ENCODE results near the gene TEAD1. TPM values are rescaled to one million over a fixed set of nuclear protein-coding genes. Genes with fewer than 3 reads are reported as not detected.

TEAD1 gene
- total RNA-seq, 1 donor from 2014 or later: 62.5 TPM

DNA sequence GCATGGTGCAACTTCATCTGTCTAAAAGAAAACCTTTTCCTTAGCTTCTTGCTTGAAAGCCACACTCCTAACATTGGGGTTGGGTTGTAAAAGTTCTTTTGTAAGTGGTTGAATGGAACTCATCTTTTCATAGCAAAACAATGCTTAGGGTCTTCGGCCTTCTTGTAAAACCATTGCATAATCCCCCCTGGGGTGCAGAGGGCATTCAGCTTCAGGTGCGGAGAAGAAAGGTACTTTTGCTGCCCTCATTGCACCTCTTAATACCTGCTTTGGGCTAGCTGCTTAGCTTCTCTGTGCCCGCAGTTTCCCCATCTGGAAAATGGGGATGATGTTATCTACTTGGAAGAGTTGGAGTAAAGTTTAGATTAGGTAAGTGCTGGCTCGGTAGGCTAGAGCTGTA, 10.1 kb downstream of the TEAD1 start:
- Mint-ChIP-seq H3K27me3 (ENCODE audit: unreplicated experiment) (peaks cover 2% of the 10 kb centered on the region), H3K27ac (ENCODE audit: unreplicated experiment) (no peak overlapping the region), H3K4me3 (ENCODE audit: unreplicated experiment) (no peak overlapping the region)

DNA sequence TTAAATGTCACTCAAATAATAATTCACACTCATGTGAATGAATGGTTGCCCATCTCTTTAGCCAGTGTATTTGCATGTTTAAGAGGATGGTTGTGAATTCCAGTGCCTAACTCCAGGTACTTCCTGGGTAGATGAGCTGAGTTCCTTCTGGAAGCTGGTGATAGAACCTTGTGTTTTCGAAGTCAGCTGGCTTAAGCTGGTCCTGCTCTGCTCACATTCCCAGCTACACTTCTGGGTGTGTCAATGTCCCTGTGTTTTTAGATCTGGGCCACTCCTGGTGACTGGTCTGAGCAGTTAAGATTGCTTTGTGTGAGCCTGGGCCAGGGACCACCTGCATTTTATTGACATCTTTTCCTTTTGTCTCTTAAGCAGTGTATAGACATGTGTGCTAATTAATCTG, 10.6 kb downstream of the TEAD1 start:
- Mint-ChIP-seq H3K4me3 (ENCODE audit: unreplicated experiment) (no peak overlapping the region), H3K4me1 (ENCODE audit: low read depth, unreplicated experiment) (peaks cover 53% of the 10 kb centered on the region), H3K27ac (ENCODE audit: unreplicated experiment) (no peak overlapping the region), H3K27me3 (ENCODE audit: unreplicated experiment) (peaks cover 2% of the 10 kb centered on the region), H3K9me3 (ENCODE audit: unreplicated experiment) (peaks cover 8% of the 10 kb centered on the region), H3K36me3 (ENCODE audit: unreplicated experiment) (no peaks in the 10 kb centered on the region)
- no peak for DNase-seq
- TF ChIP-seq, protein P1, sequence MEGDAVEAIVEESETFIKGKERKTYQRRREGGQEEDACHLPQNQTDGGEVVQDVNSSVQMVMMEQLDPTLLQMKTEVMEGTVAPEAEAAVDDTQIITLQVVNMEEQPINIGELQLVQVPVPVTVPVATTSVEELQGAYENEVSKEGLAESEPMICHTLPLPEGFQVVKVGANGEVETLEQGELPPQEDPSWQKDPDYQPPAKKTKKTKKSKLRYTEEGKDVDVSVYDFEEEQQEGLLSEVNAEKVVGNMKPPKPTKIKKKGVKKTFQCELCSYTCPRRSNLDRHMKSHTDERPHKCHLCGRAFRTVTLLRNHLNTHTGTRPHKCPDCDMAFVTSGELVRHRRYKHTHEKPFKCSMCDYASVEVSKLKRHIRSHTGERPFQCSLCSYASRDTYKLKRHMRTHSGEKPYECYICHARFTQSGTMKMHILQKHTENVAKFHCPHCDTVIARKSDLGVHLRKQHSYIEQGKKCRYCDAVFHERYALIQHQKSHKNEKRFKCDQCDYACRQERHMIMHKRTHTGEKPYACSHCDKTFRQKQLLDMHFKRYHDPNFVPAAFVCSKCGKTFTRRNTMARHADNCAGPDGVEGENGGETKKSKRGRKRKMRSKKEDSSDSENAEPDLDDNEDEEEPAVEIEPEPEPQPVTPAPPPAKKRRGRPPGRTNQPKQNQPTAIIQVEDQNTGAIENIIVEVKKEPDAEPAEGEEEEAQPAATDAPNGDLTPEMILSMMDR (IDR thresholded peaks at IDR 0.05; ENCODE audit: partially characterized antibody, unreplicated experiment): no peak

More for the DNA sequence above, 10.1 kb downstream of the TEAD1 start:
- TF ChIP-seq, protein P1 (IDR thresholded peaks at IDR 0.05; ENCODE audit: partially characterized antibody, unreplicated experiment): no peak
- H3K4me1 Mint-ChIP-seq (ENCODE audit: low read depth, unreplicated experiment): peaks cover 56% of the 10 kb centered on the region
- H3K36me3 Mint-ChIP-seq (ENCODE audit: unreplicated experiment): no peaks in the 10 kb centered on the region
- DNase-seq: no peak
- peaks cover 8% of the 10 kb centered on the region for H3K9me3 Mint-ChIP-seq (ENCODE audit: unreplicated experiment)

DNA sequence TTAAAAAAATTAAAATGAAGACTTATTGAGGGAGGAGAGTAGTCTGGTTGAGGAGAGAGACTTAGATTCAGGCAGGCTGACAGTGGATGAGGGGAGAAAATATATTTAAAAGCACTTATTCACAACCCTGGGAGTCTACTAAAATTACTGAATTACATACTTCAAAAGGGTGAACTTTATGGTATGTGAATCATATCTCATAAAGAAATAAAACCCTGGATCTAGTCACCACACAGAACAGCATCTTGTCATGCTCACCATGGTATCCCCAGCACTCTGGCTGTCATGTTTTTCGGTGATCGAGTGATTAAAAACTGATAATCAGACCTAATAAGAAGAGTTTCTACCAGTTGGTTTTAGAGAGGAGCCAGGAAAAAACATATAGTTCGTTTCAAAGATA, 11.0 kb downstream of the TEAD1 start:
- no peak overlapping the region for H3K4me3 Mint-ChIP-seq (ENCODE audit: unreplicated experiment)
- H3K4me1 Mint-ChIP-seq (ENCODE audit: low read depth, unreplicated experiment): peaks cover 50% of the 10 kb centered on the region
- H3K27ac Mint-ChIP-seq (ENCODE audit: unreplicated experiment): no peak overlapping the region
- TF ChIP-seq, protein P1 (IDR thresholded peaks at IDR 0.05; ENCODE audit: partially characterized antibody, unreplicated experiment): no peak
- no peaks in the 10 kb centered on the region for H3K36me3 Mint-ChIP-seq (ENCODE audit: unreplicated experiment)
- H3K27me3 Mint-ChIP-seq (ENCODE audit: unreplicated experiment): peaks cover 2% of the 10 kb centered on the region
- no peak for DNase-seq
- H3K9me3 Mint-ChIP-seq (ENCODE audit: unreplicated experiment): peaks cover 8% of the 10 kb centered on the region

DNA sequence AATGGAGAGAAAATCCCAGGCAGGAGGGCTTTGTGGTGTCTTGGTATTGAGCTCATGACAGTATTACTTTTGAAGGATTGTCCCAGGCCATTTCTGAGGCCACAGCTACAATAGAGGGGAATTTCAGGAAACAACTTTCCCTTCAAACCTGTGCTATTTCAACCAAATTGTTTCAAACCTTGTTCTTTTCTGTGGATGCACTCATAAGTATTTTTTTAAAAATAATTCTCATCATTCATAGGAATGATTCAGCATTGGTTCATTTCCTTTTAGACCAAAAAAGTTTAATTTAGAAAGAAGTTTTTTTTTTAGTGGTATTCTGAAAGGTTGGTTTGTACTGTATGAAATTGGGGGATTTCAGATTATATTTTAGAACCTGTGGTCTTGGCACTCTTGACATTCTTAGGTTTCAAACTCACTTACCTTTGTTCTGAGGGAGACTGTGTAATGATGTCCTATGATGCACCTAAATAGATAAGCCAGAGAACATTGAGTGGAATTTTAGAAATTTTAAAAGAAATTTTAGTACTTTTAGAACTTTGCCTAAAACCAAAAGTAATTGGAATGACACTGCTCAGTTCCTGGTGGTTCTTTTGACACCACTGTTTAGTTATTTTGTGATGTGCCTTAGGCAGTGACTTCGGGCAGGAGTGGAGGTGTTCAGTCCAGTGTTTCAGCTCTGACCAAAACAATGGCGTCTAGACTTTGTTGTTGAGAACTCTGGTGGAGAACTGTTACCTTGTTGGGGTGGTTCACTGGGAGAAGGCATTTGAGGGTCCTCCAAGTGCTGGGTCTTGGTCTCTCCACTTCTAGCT, 12.2 kb downstream of the TEAD1 start:
- H3K36me3 Mint-ChIP-seq (ENCODE audit: unreplicated experiment): no peaks in the 10 kb centered on the region
- TF ChIP-seq, protein P1 (IDR thresholded peaks at IDR 0.05; ENCODE audit: partially characterized antibody, unreplicated experiment): no peak
- H3K27me3 Mint-ChIP-seq (ENCODE audit: unreplicated experiment): peaks cover 2% of the 10 kb centered on the region
- H3K9me3 Mint-ChIP-seq (ENCODE audit: unreplicated experiment): no peaks in the 10 kb centered on the region
- DNase-seq: no peak
- peaks cover 43% of the 10 kb centered on the region for H3K4me1 Mint-ChIP-seq (ENCODE audit: low read depth, unreplicated experiment)
- no peak overlapping the region for H3K4me3 Mint-ChIP-seq (ENCODE audit: unreplicated experiment)
- H3K27ac Mint-ChIP-seq (ENCODE audit: unreplicated experiment): no peak overlapping the region

DNA sequence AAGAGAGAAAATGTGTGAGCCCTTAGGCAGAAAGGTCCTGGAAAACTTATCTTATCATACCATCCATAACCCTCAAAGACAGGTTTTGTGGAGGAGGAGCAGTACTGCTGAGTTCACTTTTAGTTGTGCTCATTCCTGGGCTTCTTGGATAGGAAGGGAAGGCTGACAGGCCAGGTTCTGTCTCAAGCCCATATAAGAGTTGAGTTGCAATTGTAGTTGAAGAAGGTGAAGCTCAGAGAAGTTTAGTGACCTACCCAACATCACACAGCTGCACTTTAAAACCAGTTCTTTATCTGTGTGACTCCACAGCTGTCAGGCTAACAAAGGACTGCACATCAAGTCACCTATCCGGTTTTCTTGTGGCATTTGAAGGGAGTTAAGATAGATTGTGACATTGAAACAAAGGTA, 13.0 kb downstream of the TEAD1 start:
- Mint-ChIP-seq H3K9me3 (ENCODE audit: unreplicated experiment) (no peaks in the 10 kb centered on the region), H3K27me3 (ENCODE audit: unreplicated experiment) (peaks cover 2% of the 10 kb centered on the region), H3K27ac (ENCODE audit: unreplicated experiment) (no peak overlapping the region), H3K36me3 (ENCODE audit: unreplicated experiment) (no peaks in the 10 kb centered on the region), H3K4me1 (ENCODE audit: low read depth, unreplicated experiment) (peaks cover 40% of the 10 kb centered on the region), H3K4me3 (ENCODE audit: unreplicated experiment) (no peak overlapping the region)
- DNase-seq: no peak
- TF ChIP-seq, protein P1 (IDR thresholded peaks at IDR 0.05; ENCODE audit: partially characterized antibody, unreplicated experiment): no peak
